Activated CD8-positive, alpha-beta memory T cell treated with anti-CD3 and anti-CD28 coated beads, Interleukin-2, amount 10 ng/mL, durations not matched to agents 7 days and 5 days (primary cell): ENCODE data around the gene SH3BP5. TPM values are rescaled to one million over a fixed set of nuclear protein-coding genes. Genes with fewer than 3 reads are reported as not detected.
A peak's percentile ranks its signal among the peaks of the same experiment; 100 is the strongest.

Source experiments
- ATAC-seq: fragments of 150-1000 bp; cut with Tn5 transposase; one replicate; pipeline ENCODE4 v1.10.0; 2021; ENCODE audit warnings: moderate library complexity
- CTCF ChIA-PET: fragments of 350-600 bp; sonication (Branson Sonifier 250); formaldehyde crosslinking; loops from one replicate; lab custom pipeline; 2021; ENCODE audit warnings: antibody characterized with exemption; lab: Charles Lee
- DNase-seq: peaks from one replicate; pipeline ENCODE4 v3.0.0-alpha.2; 2020
- H3K27ac Mint-ChIP-seq: one replicate; pipeline ENCODE4 v1.8.0; 2021; ENCODE audit warnings: mild to moderate bottlenecking, mixed read lengths
- H3K27me3 Mint-ChIP-seq: one replicate; pipeline ENCODE4 v1.8.0; 2021; ENCODE audit warnings: mixed read lengths
- H3K36me3 Mint-ChIP-seq: one replicate; pipeline ENCODE4 v1.8.0; 2021; ENCODE audit warnings: mild to moderate bottlenecking, mixed read lengths
- H3K4me1 Mint-ChIP-seq: one replicate; pipeline ENCODE4 v1.8.0; 2021; ENCODE audit warnings: mixed read lengths
- H3K4me3 Mint-ChIP-seq: one replicate; pipeline ENCODE4 v1.8.0; 2021; ENCODE audit warnings: mild to moderate bottlenecking, moderate library complexity, mixed read lengths
- H3K9me3 Mint-ChIP-seq: one replicate; pipeline ENCODE4 v1.8.0; 2022; ENCODE audit warnings: low read depth, mixed read lengths
- total RNA-seq, 2 experiments: library from RNA; stranded (reverse); gene quantifications; one replicate each; pipeline ENCODE4 v1.2.3, GENCODE V29; 2021

Gene SH3BP5
- total RNA-seq, 2 experiments from 2014 or later: 19.4 to 30.3 TPM

- ATAC-seq (peak; percentile 8), DNase-seq (peak; percentile 60)
- Mint-ChIP-seq H3K27ac (peak overlapping the region; percentile 85), H3K4me1 (peaks cover 26% of the 10 kb centered on the region), H3K36me3 (peaks cover 2% of the 10 kb centered on the region), H3K27me3 (no peaks in the 10 kb centered on the region), H3K9me3 (no peaks in the 10 kb centered on the region), H3K4me3 (peak overlapping the region; percentile 80)
- CTCF ChIA-PET: interaction anchor here (0.7 to 12.2 kb wide), 20 partner anchors 8 to 443 kb away, joined by 3 to 93 read pairs (median 4); partner anchors contain the start of genes RBSN and SH3BP5
These were observed 125.5 kb downstream of the SH3BP5 start for GRCh38 chr3:15206662-15207576.

DNA sequence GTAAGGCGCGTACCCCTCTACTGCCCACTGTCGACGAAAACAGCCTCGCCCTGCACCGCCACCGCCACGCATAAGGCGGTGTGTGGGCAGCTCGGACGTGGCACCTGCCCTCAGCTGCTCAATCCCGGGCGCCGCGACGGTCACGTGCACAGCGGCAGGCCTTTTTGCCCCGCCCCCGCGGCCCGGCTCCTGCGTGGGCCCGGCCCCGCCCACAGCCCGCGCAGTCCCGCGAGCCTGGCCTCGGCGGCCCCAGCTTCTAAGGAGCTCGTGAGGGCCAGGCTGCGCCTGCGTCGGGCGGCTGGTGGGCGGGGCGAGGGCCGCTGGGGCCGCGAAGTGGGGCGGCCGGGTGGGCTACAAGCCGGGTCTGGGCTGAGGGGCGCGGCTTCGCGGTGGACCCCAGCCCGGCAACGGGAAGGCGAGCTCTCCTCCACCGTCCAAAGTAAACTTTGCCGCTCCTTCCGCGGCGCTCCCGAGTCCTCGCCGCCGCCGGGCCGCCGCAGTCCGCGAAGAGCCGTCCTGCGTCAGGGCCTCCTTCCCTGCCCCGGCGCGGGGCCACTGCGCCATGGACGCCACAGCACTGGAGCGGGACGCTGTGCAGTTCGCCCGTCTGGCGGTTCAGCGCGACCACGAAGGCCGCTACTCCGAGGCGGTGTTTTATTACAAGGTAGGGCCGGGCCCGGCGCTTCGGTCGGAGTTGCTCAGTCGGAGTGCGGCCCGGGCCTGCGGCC is 126.3 kb downstream of the SH3BP5 start, which contains the start of gene CAPN7:
Gene CAPN7 (plus strand): TSS at position 313 of the 728 bp plus-strand sequence. CDS start 250 bp downstream, at position 563.
- DNase-seq (peak; percentile 95), ATAC-seq (peak; percentile 93)
- peak within 1 kb of the TSS; percentile 85 for H3K27ac Mint-ChIP-seq
- no peaks in the 10 kb centered on the region for H3K27me3 Mint-ChIP-seq
- H3K4me1 Mint-ChIP-seq: peaks cover 26% of the 10 kb centered on the region
- CTCF ChIA-PET: interaction anchor here (0.6 to 12.2 kb wide), 26 partner anchors 9 to 1058 kb away, joined by 3 to 93 read pairs (median 4); partner anchors contain the start of genes DPH3, RBSN and SH3BP5
- peak within 1 kb of the TSS; percentile 81 for H3K4me3 Mint-ChIP-seq
- no peaks in the 10 kb centered on the region for H3K9me3 Mint-ChIP-seq
- peaks cover 2% of the 10 kb centered on the region for H3K36me3 Mint-ChIP-seq

- H3K4me3 Mint-ChIP-seq: peak overlapping the region; percentile 81
- H3K36me3 Mint-ChIP-seq: no peaks in the 10 kb centered on the region
- H3K27ac Mint-ChIP-seq: peak overlapping the region; percentile 82
- no peaks in the 10 kb centered on the region for H3K27me3 Mint-ChIP-seq
- no peaks in the 10 kb centered on the region for H3K9me3 Mint-ChIP-seq
- DNase-seq: no peak
- peaks cover 24% of the 10 kb centered on the region for H3K4me1 Mint-ChIP-seq
- CTCF ChIA-PET: interaction anchor here (0.6 to 12.2 kb wide), 25 partner anchors 9 to 1059 kb away, joined by 3 to 93 read pairs (median 4); partner anchors contain the start of genes DPH3, RBSN and SH3BP5
- no peak for ATAC-seq
These were observed 126.9 kb downstream of the SH3BP5 start for GRCh38 chr3:15205482-15205933.

Other genes starting within 250 kb of the SH3BP5 start
- gene RBSN, start 233.4 kb downstream of the SH3BP5 start, total RNA-seq: 10 to 100 TPM; 15.7 to 21.8 TPM
- 10 to 100 TPM; 28.1 to 28.4 TPM for gene CAPN7, start 126.3 kb downstream of the SH3BP5 start, total RNA-seq
- 10 to 100 TPM; 17.2 to 18.3 TPM for gene METTL6, start 95.0 kb upstream of the SH3BP5 start, total RNA-seq
- 10 to 100 TPM; 27.3 to 29.5 TPM for gene EAF1, start 95.0 kb upstream of the SH3BP5 start, total RNA-seq
- 1 to 10 TPM; 2.3 to 4.7 TPM for gene COLQ, start 189.1 kb upstream of the SH3BP5 start, total RNA-seq